GM12892 (cell line): ENCODE measurements around the gene APC2.
A peak's percentile ranks its signal among the peaks of the same experiment; 100 is the strongest.
"Not testable (repeated sequence)": the region's sequence is repeated elsewhere in the genome, so short reads cannot be mapped to it uniquely, and the experiment has no call there.

Experiments
- DNase-seq: peaks from one replicate; pipeline ENCODE4 v3.0.0; 2011; ENCODE audit not compliant: insufficient read length
- FAIRE-seq: peaks from 2 replicates; lab custom pipeline; 2011; peaks lifted over from hg19 to GRCh38; lab: Jason Lieb, UNC
- POLR2A ChIP-seq: IDR thresholded peaks from 2 replicates; pipeline ENCODE4 v1.6.1; 2011; ENCODE audit warnings: low read depth, low read length, control low read depth
- POLR2AphosphoS5 ChIP-seq: IDR thresholded peaks from 2 replicates; pipeline ENCODE4 v1.6.1; 2011; ENCODE audit warnings: low read depth, low read length, control low read depth
- TAF1 ChIP-seq: IDR thresholded peaks from 2 replicates; pipeline ENCODE4 v1.6.1; 2011; ENCODE audit warnings: low read depth, mild to moderate bottlenecking, control low read depth, low read length, borderline replicate concordance

The APC2 gene

DNA sequence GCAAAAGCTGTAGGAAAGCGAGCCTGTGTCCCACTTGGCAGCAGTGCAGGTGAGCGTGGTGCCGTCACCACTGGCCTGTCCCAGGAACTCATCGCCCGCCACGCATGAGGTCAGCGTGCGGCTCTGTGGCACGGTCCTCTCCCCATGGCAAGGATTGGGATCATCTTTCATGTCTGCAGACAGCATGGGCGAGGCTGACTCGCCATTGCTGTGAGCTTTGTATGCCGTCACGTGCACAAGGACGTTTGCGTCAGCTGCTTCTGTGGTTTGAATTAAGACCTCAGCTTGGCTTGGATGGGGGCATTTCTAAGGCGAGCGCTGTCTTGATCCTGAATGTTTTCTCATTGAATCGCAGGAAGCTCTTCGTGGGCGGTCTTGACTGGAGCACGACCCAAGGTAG, 32.8 kb upstream of the APC2 start:
- FAIRE-seq (no peak), DNase-seq (no peak)
- TF ChIP-seq POLR2AphosphoS5 (peak; percentile 42; the same call in 1 of the 2 replicates), POLR2A (no peak; the same call in 1 of the 2 replicates)

- no peak for DNase-seq
- TF ChIP-seq TAF1, result no peak
- TF ChIP-seq POLR2A, result no peak
- TF ChIP-seq POLR2AphosphoS5, result no peak
- no peak for FAIRE-seq
These were observed 32.0 kb upstream of the APC2 start for GRCh38 chr19:1417681-1418495.

DNA sequence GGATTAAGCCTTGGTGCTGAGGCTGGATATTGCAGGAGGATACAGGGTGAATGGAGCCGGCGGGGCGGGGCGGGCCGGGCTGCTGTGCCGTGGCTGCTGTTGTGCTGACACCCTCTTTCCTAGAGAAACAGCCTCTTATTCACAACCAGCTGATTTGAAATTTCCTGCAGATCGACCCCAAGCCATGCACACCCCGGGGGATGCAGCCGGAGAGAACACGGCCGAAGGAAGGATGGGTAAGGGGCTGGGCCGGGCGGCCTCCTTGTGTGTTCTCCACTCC, 31.5 kb upstream of the APC2 start:
- no peak for TF ChIP-seq POLR2AphosphoS5
- no peak for TF ChIP-seq POLR2A
- no peak for TF ChIP-seq TAF1
- no peak for FAIRE-seq
- DNase-seq, result no peak

GRCh38 chr19:1418951-1419738, 30.8 kb upstream of the APC2 start:
- DNase-seq (no peak), FAIRE-seq (no peak)
- TF ChIP-seq TAF1 (no peak), POLR2AphosphoS5 (0 out of 2 replicates have a peak, but pooled peaks have one; percentile 25), POLR2A (peak; percentile 33; the same call in 1 of the 2 replicates)

DNA sequence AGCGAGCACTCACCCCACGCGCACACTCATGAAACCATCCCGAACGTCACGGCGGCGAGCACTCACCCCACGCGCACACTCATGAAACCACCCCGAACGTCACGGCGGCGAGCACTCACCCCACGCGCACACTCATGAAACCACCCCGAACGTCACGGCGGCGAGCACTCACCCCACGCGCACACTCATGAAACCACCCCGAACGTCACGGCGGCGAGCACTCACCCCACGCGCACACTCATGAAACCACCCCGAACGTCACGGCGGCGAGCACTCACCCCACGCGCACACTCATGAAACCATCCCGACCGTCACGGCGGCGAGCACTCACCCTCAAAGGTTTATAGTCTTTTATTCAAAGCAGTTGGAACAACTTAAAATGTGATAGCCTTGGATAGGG, 29.8 kb upstream of the APC2 start:
- not testable (repeated sequence) for FAIRE-seq, DNase-seq

- DNase-seq (no peak), FAIRE-seq (no peak)
- TF ChIP-seq POLR2AphosphoS5 (peak; percentile 59; the same call in 1 of the 2 replicates), TAF1 (no peak), POLR2A (no peak)
These were observed 29.3 kb upstream of the APC2 start for GRCh38 chr19:1420590-1420989.

DNA sequence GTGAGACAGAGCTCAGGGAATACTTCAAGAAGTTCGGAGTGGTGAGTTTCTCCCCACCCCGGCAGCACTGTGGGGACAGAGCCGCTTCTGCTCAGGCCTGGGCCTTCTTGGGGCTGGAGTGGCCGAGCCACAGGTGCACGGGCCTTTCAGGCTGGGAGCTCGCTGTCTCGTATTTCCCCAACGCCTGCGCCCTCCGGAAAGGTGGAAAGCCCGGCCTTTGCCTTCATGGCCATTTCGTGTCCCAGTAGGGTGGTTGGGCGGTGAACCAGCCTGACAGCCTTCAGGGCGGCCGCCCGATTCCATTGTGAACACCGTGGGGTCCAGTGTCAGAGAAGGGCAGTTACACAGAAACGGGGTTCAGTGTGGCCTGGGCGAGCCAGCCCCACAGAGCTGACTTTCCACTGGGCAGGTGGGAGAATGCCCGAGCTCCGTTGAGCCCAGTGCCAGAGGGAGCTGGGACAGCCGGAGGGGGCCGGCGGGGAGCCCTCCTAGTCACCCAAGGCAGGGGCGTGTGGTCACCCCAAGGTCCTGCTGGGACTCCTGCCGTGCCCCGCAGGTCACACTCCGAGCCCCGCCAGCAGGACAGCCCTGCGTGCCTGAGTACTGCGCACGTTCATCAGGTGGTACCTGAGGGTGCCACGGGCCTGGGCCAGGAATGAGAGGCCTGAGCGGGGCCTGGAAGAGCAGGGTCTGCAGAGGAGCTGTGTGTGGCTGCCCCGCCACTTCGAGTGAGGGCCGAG, 28.5 kb upstream of the APC2 start:
- TF ChIP-seq POLR2A, result no peak
- no peak for TF ChIP-seq POLR2AphosphoS5
- TF ChIP-seq TAF1, result no peak
- no peak for FAIRE-seq
- DNase-seq, result no peak

GRCh38 chr19:1421958-1422305, 28.0 kb upstream of the APC2 start:
- no peak for FAIRE-seq
- DNase-seq, result no peak
- TF ChIP-seq POLR2AphosphoS5 (no peak; the same call in 1 of the 2 replicates), POLR2A (no peak), TAF1 (no peak)

GRCh38 chr19:1422360-1422759, 27.6 kb upstream of the APC2 start:
- no peak for TF ChIP-seq TAF1
- no peak; the same call in 1 of the 2 replicates for TF ChIP-seq POLR2AphosphoS5
- TF ChIP-seq POLR2A, result no peak
- FAIRE-seq (no peak), DNase-seq (no peak)

GRCh38 chr19:1422943-1423342, 27.0 kb upstream of the APC2 start:
- TF ChIP-seq POLR2AphosphoS5 (no peak), TAF1 (no peak), POLR2A (no peak)
- FAIRE-seq, result no peak
- DNase-seq, result no peak

GRCh38 chr19:1423436-1424191, 26.3 kb upstream of the APC2 start:
- no peak for DNase-seq
- FAIRE-seq, result no peak

More at GRCh38 chr19:1423436-1424191, 26.3 kb upstream of the APC2 start:
- TF ChIP-seq TAF1 (no peak), POLR2AphosphoS5 (no peak; the same call in 1 of the 2 replicates), POLR2A (no peak)
